Omental fat pad (tissue), 4 donors: Measurements from ENCODE around the gene PRSS2. TPM values are rescaled to one million over a fixed set of nuclear protein-coding genes. Genes with fewer than 3 reads are reported as not detected.

Source experiments
- ATAC-seq: fragments of 150-250 bp; one replicate; pipeline ENCODE4 v1.9.1; 2016; ENCODE audit warnings: mild to moderate bottlenecking, moderate library complexity; ENCODE audit not compliant: low FRiP score
- DNase-seq: peaks from one replicate; pipeline ENCODE4 v3.0.0-alpha.2; 2019; ENCODE audit warnings: low spot score
- CTCF ChIP-seq, 3 donors: fragments of 450-650 bp; IDR thresholded peaks; one replicate each; pipeline ENCODE4 v1.5.1; 2016 to 2017; ENCODE audit warnings: antibody characterized with exemption in 3 of 3, mild to moderate bottlenecking in 3 of 3, moderate library complexity in 2 of 3
- total RNA-seq, 4 donors: library from RNA; depleted of rRNA; stranded (reverse); fragments of >200 nt; gene quantifications; one replicate each; pipeline ENCODE4 v1.1.0, GENCODE V29; 2016

The PRSS2 gene
- total RNA-seq, 4 donors from 2014 or later: 0.72 to 1.3 TPM; not detected in 2

GRCh38 chr7:142805350-142806021, 34.7 kb downstream of the PRSS2 start:
- no peak for ATAC-seq
- no peak for DNase-seq
- no peak for TF ChIP-seq CTCF (IDR thresholded peaks at IDR 0.05)

GRCh38 chr7:142806022-142806356, 35.2 kb downstream of the PRSS2 start:
- ATAC-seq (no peak), DNase-seq (no peak)
- TF ChIP-seq CTCF (IDR thresholded peaks at IDR 0.05): no peak

GRCh38 chr7:142806957-142807356, 36.2 kb downstream of the PRSS2 start:
- ATAC-seq (no peak), DNase-seq (no peak)
- TF ChIP-seq CTCF (IDR thresholded peaks at IDR 0.05): no peak

GRCh38 chr7:142807855-142808460, 37.2 kb downstream of the PRSS2 start:
- DNase-seq: no peak
- TF ChIP-seq CTCF (IDR thresholded peaks at IDR 0.05): no peak
- ATAC-seq: no peak

GRCh38 chr7:142808461-142808801, 37.7 kb downstream of the PRSS2 start:
- DNase-seq: no peak
- ATAC-seq: no peak

GRCh38 chr7:142808802-142809583, 38.2 kb downstream of the PRSS2 start:
- DNase-seq: no peak
- no peak for ATAC-seq
- TF ChIP-seq CTCF (IDR thresholded peaks at IDR 0.05): no peak

More at GRCh38 chr7:142808461-142808801, 37.7 kb downstream of the PRSS2 start:
- TF ChIP-seq CTCF (IDR thresholded peaks at IDR 0.05): no peak
